NCI-H187 treated with DMSO at 0.1 percent for 48 hours (cell line): Measurements from ENCODE around the gene ATG16L1.

Experiments used
- DNase-seq: peaks from one replicate; lab custom pipeline; 2025; lab: John Stamatoyannopoulos, UW

Gene ATG16L1

DNA sequence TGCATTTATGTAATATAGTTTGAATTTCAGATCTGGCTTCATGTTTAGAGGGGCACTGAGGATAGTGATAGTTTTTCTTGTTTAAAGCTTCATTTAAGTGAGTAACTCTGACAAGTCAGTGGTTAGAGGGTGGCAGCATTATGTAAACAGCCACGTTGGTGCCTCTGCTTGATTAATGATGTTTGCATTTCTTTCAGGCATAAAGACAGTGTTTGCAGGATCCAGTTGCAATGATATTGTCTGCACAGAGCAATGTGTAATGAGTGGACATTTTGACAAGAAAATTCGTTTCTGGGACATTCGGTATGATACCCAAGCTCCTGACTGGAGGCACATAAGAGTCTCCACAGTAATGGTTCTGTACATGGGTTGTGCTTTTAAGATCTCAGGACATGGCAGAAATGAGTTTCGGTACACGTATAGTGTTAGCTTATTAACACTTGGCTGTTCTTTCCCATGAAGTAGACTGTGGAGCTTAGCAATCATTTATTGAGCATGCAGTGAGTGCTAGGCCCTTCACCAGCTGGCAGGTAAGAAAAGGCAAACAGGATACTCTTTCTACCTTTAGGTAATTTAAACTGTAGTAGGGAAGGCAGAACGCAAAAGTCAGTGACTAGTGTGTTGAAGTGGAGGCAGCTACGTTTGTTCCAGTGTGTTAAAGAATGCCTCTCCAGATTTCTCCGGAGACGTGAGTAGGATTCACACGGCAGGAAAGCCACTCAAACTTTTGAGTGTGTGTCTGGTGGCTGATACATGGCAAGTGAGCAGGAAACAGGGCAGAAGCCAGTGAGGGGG, 38.8 kb downstream of the ATG16L1 start:
- no peak for DNase-seq

DNA sequence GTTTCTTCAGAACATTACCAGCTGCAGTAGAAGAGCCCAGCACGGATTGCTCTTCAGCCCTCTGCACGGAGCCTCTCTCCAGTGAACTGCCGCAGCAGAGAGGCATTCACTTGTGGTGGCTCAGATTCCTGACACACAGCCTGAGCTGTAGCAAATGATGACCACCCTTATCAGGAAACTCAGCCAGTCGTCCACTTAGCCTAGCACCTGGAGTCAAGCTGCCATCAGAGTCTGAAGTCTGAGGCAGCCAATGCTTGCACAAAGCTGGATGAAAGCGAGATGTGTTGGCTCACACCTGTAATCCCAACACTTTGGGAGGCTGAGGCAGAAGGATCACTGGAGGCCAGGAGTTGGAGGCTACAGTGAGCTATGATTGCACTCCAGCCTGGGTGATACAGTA, 44.4 kb downstream of the ATG16L1 start:
- no peak for DNase-seq

GRCh38 chr2:233297076-233297475, 45.6 kb downstream of the ATG16L1 start:
- DNase-seq: no peak

DNA sequence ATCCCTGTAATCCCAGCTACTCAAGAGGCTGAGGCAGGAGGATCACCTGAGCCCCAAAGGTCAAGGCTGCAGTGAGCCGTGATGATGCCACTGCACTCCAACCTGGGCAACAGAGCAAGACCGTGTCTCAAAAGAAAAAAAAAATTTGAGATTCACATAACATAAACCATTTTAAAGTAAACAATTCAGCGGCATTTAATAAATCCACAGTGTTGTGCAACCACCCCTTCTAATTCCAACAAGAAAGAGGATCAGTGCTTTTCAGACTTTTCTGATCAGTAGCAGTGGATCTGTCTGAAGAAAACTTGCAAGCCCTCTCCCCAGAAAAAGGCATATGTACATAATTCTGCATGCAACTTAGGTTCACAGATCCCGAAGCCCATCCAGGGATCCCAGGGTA, 48.9 kb downstream of the ATG16L1 start:
- DNase-seq: no peak

DNA sequence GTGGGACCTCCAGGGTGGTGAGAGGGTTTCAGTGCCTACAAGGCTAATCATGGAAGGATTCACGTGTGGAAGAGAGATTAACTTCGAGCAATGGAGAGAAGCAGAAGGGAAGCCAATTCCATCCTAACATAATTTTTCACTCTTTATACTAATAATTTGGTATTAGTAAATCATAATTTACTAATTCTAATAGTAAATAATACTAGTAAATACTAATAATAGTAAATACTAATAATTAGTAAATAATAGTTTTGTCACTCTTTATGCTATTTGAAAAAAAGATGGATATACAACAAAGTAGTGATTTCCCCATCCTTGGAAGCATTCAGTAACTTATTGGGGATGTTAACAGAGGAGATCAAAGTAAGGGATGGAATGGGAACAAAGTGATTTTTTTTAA, 49.8 kb downstream of the ATG16L1 start:
- DNase-seq: no peak

DNA sequence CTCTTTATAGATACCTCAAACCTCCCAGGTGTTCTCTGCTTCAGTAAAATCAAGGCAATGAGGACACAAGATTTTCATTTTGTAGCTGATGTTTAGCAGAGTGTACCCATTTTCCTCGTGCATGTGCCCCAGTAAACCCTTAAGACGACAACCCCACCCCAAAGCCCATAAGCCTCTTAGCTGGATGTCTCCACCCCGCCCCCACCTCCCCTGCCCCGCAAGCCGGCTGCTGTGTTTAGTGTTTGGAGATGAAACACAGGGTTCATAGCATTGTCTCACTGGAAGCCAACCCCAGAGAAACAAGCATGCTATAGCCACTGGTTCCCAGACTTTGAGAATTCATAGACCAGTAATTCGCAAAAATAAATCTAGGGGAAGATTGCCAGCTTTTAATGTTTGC, 50.3 kb downstream of the ATG16L1 start:
- no peak for DNase-seq

- no peak for DNase-seq
Observed at GRCh38 chr2:233303252-233303651, 51.8 kb downstream of the ATG16L1 start.

DNA sequence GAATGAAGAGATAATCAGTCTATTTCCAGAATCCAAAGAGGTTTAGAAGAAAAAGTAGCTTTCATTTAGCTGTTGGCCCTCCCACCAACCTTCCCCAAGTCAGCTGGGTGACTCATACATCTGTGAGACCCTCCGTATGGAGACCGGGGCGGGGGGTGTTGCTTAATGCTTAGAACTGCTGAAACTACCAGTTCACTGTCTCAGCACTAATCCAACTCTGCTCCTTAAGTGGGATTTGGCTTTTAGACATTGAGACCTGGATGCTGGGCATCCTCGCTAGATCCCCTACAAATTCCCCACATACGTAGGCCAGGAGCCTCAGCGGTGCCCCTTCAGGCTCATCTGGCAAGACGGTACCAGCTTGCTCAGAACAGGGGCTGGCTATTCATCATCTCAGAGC, 56.1 kb downstream of the ATG16L1 start, which contains the start of gene SAG:
Gene SAG (plus strand): TSS at position 252 of the 400 bp plus-strand sequence. CDS start 1,374 bp downstream, outside the sequence.
- no peak for DNase-seq

DNA sequence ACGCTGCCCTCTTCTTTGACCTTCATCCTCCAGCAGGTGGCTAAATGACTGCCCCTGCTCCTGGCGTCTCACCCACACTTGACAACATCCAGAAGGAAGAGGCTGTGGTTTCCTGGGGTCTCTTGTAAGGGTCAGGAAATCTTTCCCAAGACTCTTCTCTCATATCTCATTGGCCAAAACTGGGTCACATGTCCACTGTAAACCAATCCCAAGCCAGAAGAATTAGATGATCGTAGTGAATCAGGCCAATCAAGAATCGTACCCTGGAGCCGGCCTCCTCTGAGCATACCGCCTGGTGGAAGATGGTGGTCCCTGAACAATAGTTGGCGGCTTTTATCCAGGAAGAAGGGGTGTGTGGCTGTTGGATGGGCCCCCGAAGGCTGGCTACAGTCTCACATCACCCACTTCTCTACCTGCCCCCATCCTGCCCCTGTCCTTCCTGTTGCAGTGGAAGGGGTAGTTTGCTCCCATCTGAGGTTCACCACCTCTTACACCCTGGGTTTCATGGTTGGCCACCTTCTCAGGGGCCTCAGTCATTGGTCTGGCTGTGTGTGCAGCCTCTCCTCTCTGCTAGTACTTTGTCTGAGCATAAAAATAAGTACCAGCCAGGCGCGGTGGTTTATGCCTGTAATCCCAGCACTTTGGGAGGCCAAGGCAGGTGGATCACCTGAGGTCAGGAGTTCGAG, 59.9 kb downstream of the ATG16L1 start:
- DNase-seq: no peak

- no peak for DNase-seq
Observed at GRCh38 chr2:233312874-233313273, 61.4 kb downstream of the ATG16L1 start.

- no peak for DNase-seq
Observed at GRCh38 chr2:233314180-233314925, 62.9 kb downstream of the ATG16L1 start.

DNA sequence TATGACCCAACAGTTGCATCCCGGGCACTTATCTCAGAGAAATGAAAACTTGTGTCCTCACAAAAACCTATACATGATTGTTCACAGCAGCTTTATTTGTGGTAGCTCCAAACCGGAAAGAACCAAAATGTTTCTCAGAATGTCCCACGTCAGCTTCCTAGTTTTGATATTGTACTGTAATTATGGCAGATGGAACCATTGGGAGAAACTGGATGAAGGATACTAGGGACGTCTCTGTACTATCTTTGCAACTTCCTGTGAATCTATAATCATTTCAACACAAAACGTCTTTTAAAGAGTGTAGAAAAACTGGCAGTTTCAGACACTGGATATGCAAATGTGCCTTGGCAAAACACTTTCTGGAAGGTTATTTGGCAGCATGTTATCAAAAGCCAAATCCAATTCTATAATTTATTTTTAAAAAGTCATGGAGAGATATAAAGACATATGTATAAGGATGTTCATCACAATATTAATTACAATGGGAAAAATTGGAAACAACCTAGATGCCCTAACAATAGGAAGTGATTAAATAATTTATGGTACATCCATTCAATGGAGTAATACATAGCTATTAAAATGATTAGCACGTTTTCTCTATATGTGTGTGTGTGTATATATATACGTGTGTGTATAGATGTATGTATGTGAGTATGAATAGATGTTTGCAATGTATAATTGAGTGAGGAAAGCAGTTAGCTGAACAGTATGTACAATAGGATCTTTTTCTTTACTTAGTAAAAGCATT, 65.9 kb downstream of the ATG16L1 start:
- DNase-seq: no peak

DNA sequence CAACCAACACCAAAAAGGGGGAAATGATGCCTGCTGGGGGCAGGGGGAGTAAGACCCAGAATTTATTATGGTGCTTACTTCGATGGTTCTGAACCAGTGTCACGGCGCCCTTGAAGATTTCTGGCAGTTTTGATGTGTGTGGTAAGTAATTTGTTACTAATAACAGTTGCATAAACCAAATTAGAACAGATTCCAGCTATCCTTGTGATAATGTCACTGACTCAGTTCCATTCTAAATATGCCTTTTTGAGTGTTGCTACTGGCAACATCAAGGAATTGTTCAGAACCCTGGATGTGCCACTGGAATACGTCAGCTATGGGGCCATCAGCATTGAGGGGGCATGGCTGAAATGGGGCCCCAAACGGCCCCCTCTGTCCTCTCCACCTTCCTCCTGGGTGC, 67.8 kb downstream of the ATG16L1 start:
- DNase-seq: no peak

- DNase-seq: no peak
Observed at GRCh38 chr2:233320470-233320869, 69.0 kb downstream of the ATG16L1 start.

- no peak for DNase-seq
Observed at GRCh38 chr2:233321166-233321565, 69.7 kb downstream of the ATG16L1 start.

DNA sequence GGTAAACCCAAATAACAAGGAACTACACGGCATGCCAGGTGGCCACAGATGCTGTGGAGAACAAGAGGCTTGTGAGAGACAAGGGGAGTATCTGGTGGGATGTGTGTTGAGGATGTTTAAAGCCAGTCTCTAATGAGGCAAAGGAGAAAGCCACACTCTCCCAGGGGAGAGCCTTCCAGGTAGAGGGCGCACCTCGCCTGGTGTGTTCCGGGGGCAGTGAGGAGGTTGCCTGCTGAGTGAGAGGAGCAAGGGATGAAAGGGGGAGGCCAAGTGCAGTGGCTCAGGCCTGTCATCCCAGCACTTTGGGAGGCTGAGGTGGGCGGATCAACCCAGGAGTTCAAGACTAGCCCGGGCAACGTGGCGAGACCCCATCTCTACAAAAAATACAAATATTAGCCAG, 72.4 kb downstream of the ATG16L1 start:
- no peak for DNase-seq

DNA sequence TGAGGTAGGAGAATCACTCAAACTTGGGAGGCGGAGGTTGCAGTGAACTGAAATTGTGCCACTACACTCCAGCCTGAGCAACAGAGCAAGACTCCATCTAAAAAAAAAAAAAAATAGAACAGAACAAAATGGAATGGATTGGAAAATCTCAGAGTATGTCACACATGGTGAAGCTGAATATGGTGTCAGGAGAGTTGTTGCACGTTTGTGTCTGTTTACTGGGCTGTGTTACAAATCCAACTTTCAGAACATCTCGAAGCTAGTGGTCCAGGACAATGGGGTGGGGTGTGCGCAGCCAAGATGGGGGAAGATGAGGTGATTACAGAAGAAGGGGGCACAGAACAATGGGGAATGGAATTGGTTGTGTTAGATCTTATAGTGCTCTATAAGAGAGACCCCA, 73.8 kb downstream of the ATG16L1 start:
- no peak for DNase-seq

GRCh38 chr2:233325814-233326213, 74.3 kb downstream of the ATG16L1 start:
- DNase-seq: no peak

GRCh38 chr2:233326500-233326899, 75.0 kb downstream of the ATG16L1 start:
- no peak for DNase-seq

DNA sequence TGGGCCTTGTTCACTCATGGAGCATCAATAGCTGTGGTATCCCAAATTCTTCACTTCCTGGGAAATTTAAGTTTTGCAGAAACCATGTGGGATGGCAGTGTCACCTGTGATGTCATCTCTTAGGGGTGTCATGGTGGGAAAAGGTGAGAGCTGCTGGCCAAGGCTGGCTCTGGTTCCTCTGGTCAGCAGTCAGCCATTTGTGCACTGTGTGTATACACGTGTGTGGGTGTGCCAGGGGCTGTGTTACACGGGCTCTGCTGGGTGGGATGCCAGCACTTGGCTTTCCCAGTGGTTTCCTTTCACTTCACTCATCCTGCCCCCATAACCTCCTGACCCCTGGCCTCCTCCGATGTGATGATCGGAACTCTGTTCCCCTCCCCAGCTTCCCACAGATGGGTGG, 77.4 kb downstream of the ATG16L1 start:
- DNase-seq: no peak

DNA sequence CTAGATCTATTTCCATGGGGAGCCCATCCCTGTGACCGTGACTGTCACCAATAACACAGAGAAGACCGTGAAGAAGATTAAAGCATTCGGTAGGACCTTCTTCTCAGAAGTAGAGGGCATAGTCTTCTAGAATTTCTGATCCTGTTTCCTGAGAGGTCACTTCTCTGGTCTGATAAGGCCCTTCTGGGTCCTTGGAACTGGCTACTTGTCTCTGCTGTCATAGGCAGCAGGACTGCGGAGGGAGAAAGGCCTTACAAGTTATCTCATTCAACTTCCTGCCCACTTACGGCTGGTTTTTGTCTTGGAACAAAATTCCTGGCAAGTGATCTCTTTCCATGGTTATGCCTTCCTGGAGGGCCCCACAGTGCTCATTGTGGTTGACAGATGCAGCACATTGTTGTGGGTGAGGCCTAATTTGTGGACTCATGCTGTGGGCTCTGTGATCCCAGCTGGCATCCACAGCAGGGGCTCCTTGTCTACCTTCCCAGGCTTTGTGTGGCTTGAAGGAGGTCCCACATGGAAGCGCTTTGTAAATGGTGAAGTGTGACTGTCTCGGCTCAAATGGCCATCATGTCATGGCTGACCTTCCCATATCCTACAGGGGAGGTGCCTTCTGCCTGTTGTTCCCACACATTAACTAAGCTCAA, 78.1 kb downstream of the ATG16L1 start:
- DNase-seq: no peak

GRCh38 chr2:233331536-233331935, 80.1 kb downstream of the ATG16L1 start:
- DNase-seq: no peak
